Measurements from ENCODE around the gene IRS1. TPM values are rescaled to one million over a fixed set of nuclear protein-coding genes. Genes with fewer than 3 reads are reported as not detected.

Gene IRS1
- total and polyA plus RNA-seq, 2 donors (not counting 1 experiment from before 2014, with no cell fraction given), result 14.3 to 29.1 TPM

DNA sequence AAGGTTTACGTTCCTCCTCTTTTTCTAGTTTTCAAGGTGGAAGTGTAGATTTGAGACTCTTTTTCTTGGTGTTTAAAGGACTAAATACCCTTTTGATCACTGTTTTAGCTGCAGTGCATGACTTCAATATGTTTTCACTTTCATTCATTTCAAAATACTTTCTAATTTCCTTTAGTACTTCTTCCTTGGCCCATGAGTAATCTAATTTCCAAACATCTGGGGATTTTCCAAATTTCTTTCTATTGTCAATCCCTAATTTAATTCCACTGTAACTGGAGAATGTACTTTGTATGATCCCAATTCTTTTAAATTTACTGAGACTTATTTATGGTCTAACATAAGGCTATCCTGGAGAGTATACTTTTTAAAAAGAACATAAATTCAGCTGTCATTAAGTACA is 32.4 kb upstream of the IRS1 start:
- H4K20me1 ChIP-seq (ENCODE audit: control insufficient read depth, extremely low read depth, insufficient read depth, low read length), result no peaks in the 10 kb centered on the region
- no peak overlapping the region for H3K27ac ChIP-seq (ENCODE audit: insufficient read depth, low read length)
- no peak for TF ChIP-seq CTCF (conservative IDR thresholded peaks at IDR 0.05 in 1 of 2, IDR thresholded peaks at IDR 0.05 in 1 of 2; ENCODE audit: low read depth in 1 of 2, low read length in 2 of 2)
- TF ChIP-seq EZH2 (IDR thresholded peaks at IDR 0.05; ENCODE audit: low read length, missing control alignments), result no peak
- no peak overlapping the region for H3K4me2 ChIP-seq (ENCODE audit: extremely low read depth, insufficient read depth, low read length)
- H3K79me2 ChIP-seq (ENCODE audit: control insufficient read depth, insufficient read depth, low read length), result no peaks in the 10 kb centered on the region
- H2AFZ ChIP-seq (ENCODE audit: low read length), result no peak overlapping the region
- H3K9me3 ChIP-seq (ENCODE audit: control insufficient read depth, insufficient read depth, low read depth, low read length), result no peaks in the 10 kb centered on the region
- no peaks in the 10 kb centered on the region for H3K27me3 ChIP-seq (ENCODE audit: control insufficient read depth, insufficient read depth, low read length)
- H3K36me3 ChIP-seq (ENCODE audit: control insufficient read depth, insufficient read depth, low read length), result no peaks in the 10 kb centered on the region
- no peaks in the 10 kb centered on the region for H3K4me1 ChIP-seq (ENCODE audit: control insufficient read depth, extremely low read depth, insufficient read depth, low read length)
- no peak overlapping the region for H3K9ac ChIP-seq (ENCODE audit: insufficient read depth, low read length)
- H3K4me3 ChIP-seq (replicated peaks in 1 of 4; ENCODE audit: control extremely low read depth in 1 of 4, insufficient read depth in 1 of 4, low read depth in 3 of 4, low read length in 4 of 4), result no peak overlapping the region
- DNase-seq (ENCODE audit: low read depth in 2 of 2), result no peak

DNA sequence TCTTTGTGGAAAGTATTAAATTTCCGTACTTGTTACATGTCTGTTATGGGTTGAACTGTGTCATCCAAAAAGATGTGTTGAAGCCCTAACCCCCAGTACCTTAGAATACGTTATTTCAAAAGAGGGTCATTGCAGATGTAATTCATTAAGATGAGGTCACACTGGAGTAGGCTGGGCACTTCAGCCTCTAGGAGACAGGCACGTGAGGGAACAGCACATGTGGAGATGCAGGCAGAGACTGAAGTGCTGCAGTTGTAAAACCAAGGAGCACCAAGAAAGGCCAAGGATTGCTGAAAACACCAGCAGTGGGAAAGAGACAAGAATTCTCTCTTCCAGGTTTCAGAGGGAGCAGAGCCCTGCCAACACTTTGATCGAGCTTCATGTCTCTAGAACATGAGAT is 31.6 kb upstream of the IRS1 start:
- Histone ChIP-seq H3K4me3 (replicated peaks in 1 of 4; ENCODE audit: control extremely low read depth in 1 of 4, insufficient read depth in 1 of 4, low read depth in 3 of 4, low read length in 4 of 4) (no peak overlapping the region), H3K4me2 (ENCODE audit: extremely low read depth, insufficient read depth, low read length) (no peak overlapping the region), H3K4me1 (ENCODE audit: control insufficient read depth, extremely low read depth, insufficient read depth, low read length) (no peaks in the 10 kb centered on the region), H3K27ac (ENCODE audit: insufficient read depth, low read length) (no peak overlapping the region), H3K27me3 (ENCODE audit: control insufficient read depth, insufficient read depth, low read length) (no peaks in the 10 kb centered on the region), H4K20me1 (ENCODE audit: control insufficient read depth, extremely low read depth, insufficient read depth, low read length) (no peaks in the 10 kb centered on the region), H3K9ac (ENCODE audit: insufficient read depth, low read length) (no peak overlapping the region), H3K79me2 (ENCODE audit: control insufficient read depth, insufficient read depth, low read length) (no peaks in the 10 kb centered on the region), H3K9me3 (ENCODE audit: control insufficient read depth, insufficient read depth, low read depth, low read length) (no peaks in the 10 kb centered on the region), H2AFZ (ENCODE audit: low read length) (no peak overlapping the region), H3K36me3 (ENCODE audit: control insufficient read depth, insufficient read depth, low read length) (no peaks in the 10 kb centered on the region)
- TF ChIP-seq CTCF (conservative IDR thresholded peaks at IDR 0.05 in 1 of 2, IDR thresholded peaks at IDR 0.05 in 1 of 2; ENCODE audit: low read depth in 1 of 2, low read length in 2 of 2) (no peak), EZH2 (IDR thresholded peaks at IDR 0.05; ENCODE audit: low read length, missing control alignments) (no peak)
- no peak for DNase-seq (ENCODE audit: low read depth in 2 of 2)

GRCh38 chr2:226829721-226830631 is 30.4 kb upstream of the IRS1 start:
- Histone ChIP-seq H3K9me3 (ENCODE audit: control insufficient read depth, insufficient read depth, low read depth, low read length) (no peaks in the 10 kb centered on the region), H3K4me2 (ENCODE audit: extremely low read depth, insufficient read depth, low read length) (no peak overlapping the region), H3K79me2 (ENCODE audit: control insufficient read depth, insufficient read depth, low read length) (no peaks in the 10 kb centered on the region), H3K36me3 (ENCODE audit: control insufficient read depth, insufficient read depth, low read length) (no peaks in the 10 kb centered on the region), H3K27ac (ENCODE audit: insufficient read depth, low read length) (no peak overlapping the region), H3K27me3 (ENCODE audit: control insufficient read depth, insufficient read depth, low read length) (no peaks in the 10 kb centered on the region), H3K4me3 (replicated peaks in 1 of 4; ENCODE audit: control extremely low read depth in 1 of 4, insufficient read depth in 1 of 4, low read depth in 3 of 4, low read length in 4 of 4) (no peak overlapping the region), H4K20me1 (ENCODE audit: control insufficient read depth, extremely low read depth, insufficient read depth, low read length) (no peaks in the 10 kb centered on the region), H3K4me1 (ENCODE audit: control insufficient read depth, extremely low read depth, insufficient read depth, low read length) (no peaks in the 10 kb centered on the region), H3K9ac (ENCODE audit: insufficient read depth, low read length) (no peak overlapping the region), H2AFZ (ENCODE audit: low read length) (no peak overlapping the region)
- TF ChIP-seq CTCF (conservative IDR thresholded peaks at IDR 0.05 in 1 of 2, IDR thresholded peaks at IDR 0.05 in 1 of 2; ENCODE audit: low read depth in 1 of 2, low read length in 2 of 2) (no peak), EZH2 (IDR thresholded peaks at IDR 0.05; ENCODE audit: low read length, missing control alignments) (no peak)
- no peak for DNase-seq (ENCODE audit: low read depth in 2 of 2)

All from fibroblast of lung (primary cell).